H9 (cell line): ENCODE results near the gene PJA2. TPM values are rescaled to one million over a fixed set of nuclear protein-coding genes. Genes with fewer than 3 reads are reported as not detected.

ENCODE experiments used
- DNase-seq: peaks from one replicate; pipeline ENCODE4 v3.0.0-alpha.2; 2017
- H2AFZ ChIP-seq: one replicate; pipeline ENCODE4 v1.6.1; 2013; ENCODE audit warnings: mild to moderate bottlenecking, low read length, control low read depth, moderate library complexity
- H2AK5ac ChIP-seq: 2 replicates; pipeline ENCODE4 v1.6.1; 2013; ENCODE audit warnings: low read length, control low read depth, mixed read lengths; ENCODE audit not compliant: insufficient read length
- H2BK120ac ChIP-seq: one replicate; pipeline ENCODE4 v1.6.1; 2013; ENCODE audit warnings: low read depth, mild to moderate bottlenecking, low read length, control low read depth, inconsistent platforms; ENCODE audit not compliant: poor library complexity, severe bottlenecking
- H2BK12ac ChIP-seq: 2 replicates; pipeline ENCODE4 v1.6.1; 2013; ENCODE audit warnings: low read length, control low read depth, mixed read lengths, low read depth; ENCODE audit not compliant: insufficient read length
- H2BK15ac ChIP-seq: 2 replicates; pipeline ENCODE4 v1.6.1; 2013; ENCODE audit warnings: low read depth, low read length, control low read depth
- H2BK20ac ChIP-seq: one replicate; pipeline ENCODE4 v1.6.1; 2013; ENCODE audit warnings: low read depth, mild to moderate bottlenecking, low read length, control low read depth, inconsistent platforms; ENCODE audit not compliant: poor library complexity, severe bottlenecking
- H2BK5ac ChIP-seq: 2 replicates; pipeline ENCODE4 v1.6.1; 2013; ENCODE audit warnings: low read length, control low read depth, mixed read lengths; ENCODE audit not compliant: insufficient read length
- H3K14ac ChIP-seq: 2 replicates; pipeline ENCODE4 v1.6.1; 2013; ENCODE audit warnings: low read length, control low read depth; ENCODE audit not compliant: insufficient read depth
- H3K18ac ChIP-seq: 2 replicates; pipeline ENCODE4 v1.6.1; 2013; ENCODE audit warnings: low read depth, mild to moderate bottlenecking, mixed read lengths, low read length, control low read depth; ENCODE audit not compliant: insufficient read length
- H3K23ac ChIP-seq: 2 replicates; pipeline ENCODE4 v1.6.1; 2013; ENCODE audit warnings: low read length, control low read depth, mixed read lengths, low read depth; ENCODE audit not compliant: insufficient read length
- H3K23me2 ChIP-seq: 2 replicates; pipeline ENCODE4 v1.6.1; 2013; ENCODE audit warnings: low read depth, mild to moderate bottlenecking, mixed read lengths, low read length, control low read depth; ENCODE audit not compliant: insufficient read length, poor library complexity, severe bottlenecking
- H3K27ac ChIP-seq: 2 replicates; pipeline ENCODE4 v1.5.1; 2013; ENCODE audit warnings: low read length, control low read depth, mixed read lengths, low read depth; ENCODE audit not compliant: insufficient read length
- H3K27me3 ChIP-seq: 2 replicates; pipeline ENCODE4 v1.6.1; 2013; ENCODE audit warnings: low read length, control low read depth, inconsistent platforms; ENCODE audit not compliant: insufficient read depth
- H3K4ac ChIP-seq: 2 replicates; pipeline ENCODE4 v1.6.1; 2013; ENCODE audit warnings: low read depth, mild to moderate bottlenecking, control low read depth, inconsistent platforms, low read length, moderate library complexity
- H3K4me1 ChIP-seq: 2 replicates; pipeline ENCODE4 v1.6.1; 2013; ENCODE audit warnings: low read length, control low read depth, inconsistent platforms; ENCODE audit not compliant: insufficient read depth
- H3K4me2 ChIP-seq: 2 replicates; pipeline ENCODE4 v1.6.1; 2013; ENCODE audit warnings: low read length, control low read depth, mixed read lengths; ENCODE audit not compliant: insufficient read length, insufficient read depth
- H3K56ac ChIP-seq: 2 replicates; pipeline ENCODE4 v1.6.1; 2013; ENCODE audit warnings: low read depth, mild to moderate bottlenecking, mixed read lengths, low read length, control low read depth; ENCODE audit not compliant: insufficient read length
- H3K79me1 ChIP-seq: 2 replicates; pipeline ENCODE4 v1.6.1; 2013; ENCODE audit warnings: low read depth, mild to moderate bottlenecking, moderate library complexity, low read length, control low read depth, inconsistent platforms; ENCODE audit not compliant: insufficient read depth, poor library complexity, severe bottlenecking
- H3K79me2 ChIP-seq: 2 replicates; pipeline ENCODE4 v1.6.1; 2013; ENCODE audit warnings: low read length, control low read depth, inconsistent platforms; ENCODE audit not compliant: insufficient read depth
- H3K9ac ChIP-seq: 2 replicates; pipeline ENCODE4 v1.6.1; 2013; ENCODE audit warnings: low read length, control low read depth, mixed read lengths; ENCODE audit not compliant: insufficient read length; ENCODE audit errors: extremely low read depth
- H3K9me3 ChIP-seq: one replicate; pipeline ENCODE4 v1.6.1; 2013; ENCODE audit warnings: low read depth, low read length, inconsistent platforms; ENCODE audit not compliant: control insufficient read depth
- H3T11ph ChIP-seq: one replicate; pipeline ENCODE4 v1.6.1; 2013; ENCODE audit warnings: mild to moderate bottlenecking, low read length, control low read depth, inconsistent platforms
- H4K20me1 ChIP-seq: one replicate; pipeline ENCODE4 v1.6.1; 2013; ENCODE audit not compliant: control insufficient read depth, insufficient read length, insufficient read depth
- H4K5ac ChIP-seq: 2 replicates; pipeline ENCODE4 v1.6.1; 2013; ENCODE audit warnings: low read depth, mild to moderate bottlenecking, mixed read lengths, low read length, control low read depth; ENCODE audit not compliant: insufficient read length
- H4K8ac ChIP-seq: replicated peaks from 2 replicates; pipeline ENCODE4 v1.6.1; 2013; ENCODE audit warnings: low read length, control low read depth, mixed read lengths, low read depth; ENCODE audit not compliant: insufficient read length
- H4K91ac ChIP-seq: 2 replicates; pipeline ENCODE4 v1.6.1; 2013; ENCODE audit warnings: low read depth, mild to moderate bottlenecking, moderate library complexity, mixed read lengths, low read length, control low read depth; ENCODE audit not compliant: insufficient read length
- H3K27ac Mint-ChIP-seq, 3 experiments: 2 replicates in 2 of 3; 3 replicates in 1 of 3; pipeline ENCODE4 v1.8.0; 2020 to 2021; ENCODE audit warnings: mixed read lengths in 3 of 3, mild to moderate bottlenecking in 1 of 3, moderate library complexity in 1 of 3
- H3K27me3 Mint-ChIP-seq: 2 replicates; pipeline ENCODE4 v1.8.0; 2021; ENCODE audit warnings: low read depth, mild to moderate bottlenecking, moderate library complexity, mixed read lengths
- H3K36me3 Mint-ChIP-seq, 3 experiments: 2 replicates in 2 of 3; 3 replicates in 1 of 3; pipeline ENCODE4 v1.8.0; 2020 to 2021; ENCODE audit warnings: low read depth in 3 of 3, mixed read lengths in 3 of 3; ENCODE audit not compliant: insufficient read depth in 1 of 3
- H3K4me1 Mint-ChIP-seq, 2 experiments: 2 replicates each; pipeline ENCODE4 v1.8.0; 2020; ENCODE audit warnings: mixed read lengths in 2 of 2
- H3K4me3 Mint-ChIP-seq, 2 experiments: 2 replicates in 1 of 2; 3 replicates in 1 of 2; pipeline ENCODE4 v1.8.0; 2020 to 2021; ENCODE audit warnings: mild to moderate bottlenecking in 2 of 2, mixed read lengths in 2 of 2, moderate library complexity in 1 of 2
- H3K9me3 Mint-ChIP-seq, 2 experiments: 2 replicates in 1 of 2; 3 replicates in 1 of 2; pipeline ENCODE4 v1.8.0; 2020; ENCODE audit warnings: mild to moderate bottlenecking in 2 of 2, mixed read lengths in 2 of 2, moderate library complexity in 1 of 2
- CTCF ChIP-seq: fragments of 200-600 bp; sonication (generic); conservative IDR thresholded peaks from 3 replicates; pipeline ENCODE4 v1.8.0; 2021; ENCODE audit warnings: antibody characterized with exemption, mild to moderate bottlenecking
- WGBS: extraction: QIAGEN DNeasy Blood & Tissue Kit; methylation state at CpG from one replicate; pipeline ENCODE4 v1.1.7; 2013; ENCODE audit warnings: missing lambda C conversion rate, low lambda C conversion rate, mixed read lengths; ENCODE audit not compliant: insufficient read length; ENCODE audit errors: extremely low coverage; 5-methylcytosine and 5-hydroxymethylcytosine counted together
- total RNA-seq: library from RNA; stranded (reverse); gene quantifications from 2 replicates; pipeline ENCODE4 v1.2.1, GENCODE V29; 2021

PJA2 gene
- total RNA-seq, 1 experiment from 2014 or later = 41.5 TPM

- Histone ChIP-seq H2BK120ac (no peak overlapping the region), H3K79me1 (no peaks in the 10 kb centered on the region), H3K9me3 (no peaks in the 10 kb centered on the region), H2BK12ac (no peak overlapping the region), H3K14ac (no peak overlapping the region), H3K4me1 (no peaks in the 10 kb centered on the region), H3K23me2 (no peaks in the 10 kb centered on the region), H4K8ac (no peak overlapping the region), H4K5ac (no peak overlapping the region), H2AK5ac (no peak overlapping the region), H3K23ac (no peak overlapping the region), H2BK15ac (no peak overlapping the region), H3K27me3 (no peaks in the 10 kb centered on the region), H3K18ac (no peak overlapping the region), H2BK5ac (no peak overlapping the region), H2BK20ac (no peak overlapping the region), H3K9ac (no peak overlapping the region), H4K91ac (no peak overlapping the region), H3K56ac (no peak overlapping the region), H3K4me2 (no peak overlapping the region), H3K27ac (no peak overlapping the region), H3K79me2 (0 out of 2 replicates have a peak, but pooled peaks cover under 1% of the 10 kb centered on the region), H3T11ph (no peak overlapping the region), H2AFZ (no peak overlapping the region), H3K4ac (no peak overlapping the region), H4K20me1 (no peaks in the 10 kb centered on the region)
- H3K4me1 Mint-ChIP-seq = peaks cover 7 to 9% of the 10 kb centered on the region in 2 experiments
- no peak overlapping the region for H3K4me3 Mint-ChIP-seq
- no peaks in the 10 kb centered on the region for H3K36me3 Mint-ChIP-seq
- no peak for DNase-seq
- WGBS = no CpG with 5 or more reads among the region's 2 CpGs
- H3K27me3 Mint-ChIP-seq = no peaks in the 10 kb centered on the region; the same call in 1 of the 2 replicates
- no peak for TF ChIP-seq CTCF
- no peak overlapping the region for H3K27ac Mint-ChIP-seq
- no peaks in the 10 kb centered on the region for H3K9me3 Mint-ChIP-seq
Measured at GRCh38 chr5:109305352-109305751, 104.4 kb downstream of the PJA2 start.
